ENCODE data around the gene TAPBPL. TPM values are rescaled to one million over a fixed set of nuclear protein-coding genes. Genes with fewer than 3 reads are reported as not detected.
A peak's percentile ranks its signal among the peaks of the same experiment; 100 is the strongest.

TAPBPL gene
- total and polyA plus RNA-seq, 2 of the 13 experiments (the other 11 are each of a cell fraction or from before 2014, with no cell fraction given) = 10.0 to 14.5 TPM

GRCh38 chr12:6492838-6493496, 41.1 kb downstream of the TAPBPL start, which contains the start of gene MRPL51 (continued):
- TF ChIP-seq NR0B2 (CRISPR knock-in tag; IDR thresholded peaks at IDR 0.05) (no peak), ZGPAT (CRISPR knock-in tag; IDR thresholded peaks at IDR 0.05) (peak; percentile 53), SP1 (IDR thresholded peaks at IDR 0.05) (no peak), SP1 (CRISPR knock-in tag; IDR thresholded peaks at IDR 0.05) (peak; percentile 82), ZNF660 (CRISPR knock-in tag; IDR thresholded peaks at IDR 0.05; ENCODE audit: borderline replicate concordance, low read depth) (no peak), ZMYM2 (CRISPR knock-in tag; IDR thresholded peaks at IDR 0.05) (no peak), PRPF4 (IDR thresholded peaks at IDR 0.05; ENCODE audit: low read depth, low read length, poor library complexity, severe bottlenecking) (no peak), YEATS2 (CRISPR knock-in tag; IDR thresholded peaks at IDR 0.05; ENCODE audit: borderline replicate concordance) (peak; percentile 86), GABPA (IDR thresholded peaks at IDR 0.05; ENCODE audit: low read depth, low read length) (peak; percentile 96), GABPA (CRISPR knock-in tag; IDR thresholded peaks at IDR 0.05; ENCODE audit: low read depth) (peak; percentile 97), MYC (CRISPR knock-in tag; IDR thresholded peaks at IDR 0.05; ENCODE audit: borderline replicate concordance) (no peak), HHEX (CRISPR knock-in tag; IDR thresholded peaks at IDR 0.05) (no peak), ZNF775 (CRISPR knock-in tag; IDR thresholded peaks at IDR 0.05; ENCODE audit: borderline replicate concordance) (no peak), RXRB (CRISPR knock-in tag; IDR thresholded peaks at IDR 0.05; ENCODE audit: borderline replicate concordance) (0 out of 2 replicates have a peak, but pooled peaks have one; percentile 49)
- TF ChIP-seq, protein P1, sequence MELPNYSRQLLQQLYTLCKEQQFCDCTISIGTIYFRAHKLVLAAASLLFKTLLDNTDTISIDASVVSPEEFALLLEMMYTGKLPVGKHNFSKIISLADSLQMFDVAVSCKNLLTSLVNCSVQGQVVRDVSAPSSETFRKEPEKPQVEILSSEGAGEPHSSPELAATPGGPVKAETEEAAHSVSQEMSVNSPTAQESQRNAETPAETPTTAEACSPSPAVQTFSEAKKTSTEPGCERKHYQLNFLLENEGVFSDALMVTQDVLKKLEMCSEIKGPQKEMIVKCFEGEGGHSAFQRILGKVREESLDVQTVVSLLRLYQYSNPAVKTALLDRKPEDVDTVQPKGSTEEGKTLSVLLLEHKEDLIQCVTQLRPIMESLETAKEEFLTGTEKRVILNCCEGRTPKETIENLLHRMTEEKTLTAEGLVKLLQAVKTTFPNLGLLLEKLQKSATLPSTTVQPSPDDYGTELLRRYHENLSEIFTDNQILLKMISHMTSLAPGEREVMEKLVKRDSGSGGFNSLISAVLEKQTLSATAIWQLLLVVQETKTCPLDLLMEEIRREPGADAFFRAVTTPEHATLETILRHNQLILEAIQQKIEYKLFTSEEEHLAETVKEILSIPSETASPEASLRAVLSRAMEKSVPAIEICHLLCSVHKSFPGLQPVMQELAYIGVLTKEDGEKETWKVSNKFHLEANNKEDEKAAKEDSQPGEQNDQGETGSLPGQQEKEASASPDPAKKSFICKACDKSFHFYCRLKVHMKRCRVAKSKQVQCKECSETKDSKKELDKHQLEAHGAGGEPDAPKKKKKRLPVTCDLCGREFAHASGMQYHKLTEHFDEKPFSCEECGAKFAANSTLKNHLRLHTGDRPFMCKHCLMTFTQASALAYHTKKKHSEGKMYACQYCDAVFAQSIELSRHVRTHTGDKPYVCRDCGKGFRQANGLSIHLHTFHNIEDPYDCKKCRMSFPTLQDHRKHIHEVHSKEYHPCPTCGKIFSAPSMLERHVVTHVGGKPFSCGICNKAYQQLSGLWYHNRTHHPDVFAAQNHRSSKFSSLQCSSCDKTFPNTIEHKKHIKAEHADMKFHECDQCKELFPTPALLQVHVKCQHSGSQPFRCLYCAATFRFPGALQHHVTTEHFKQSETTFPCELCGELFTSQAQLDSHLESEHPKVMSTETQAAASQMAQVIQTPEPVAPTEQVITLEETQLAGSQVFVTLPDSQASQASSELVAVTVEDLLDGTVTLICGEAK (IDR thresholded peaks at IDR 0.05) = peak; percentile 85
- TF ChIP-seq, protein P1 (CRISPR knock-in tag; IDR thresholded peaks at IDR 0.05) = peak; percentile 41; the same call in 1 of the 2 replicates
- TF ChIP-seq, protein P2, sequence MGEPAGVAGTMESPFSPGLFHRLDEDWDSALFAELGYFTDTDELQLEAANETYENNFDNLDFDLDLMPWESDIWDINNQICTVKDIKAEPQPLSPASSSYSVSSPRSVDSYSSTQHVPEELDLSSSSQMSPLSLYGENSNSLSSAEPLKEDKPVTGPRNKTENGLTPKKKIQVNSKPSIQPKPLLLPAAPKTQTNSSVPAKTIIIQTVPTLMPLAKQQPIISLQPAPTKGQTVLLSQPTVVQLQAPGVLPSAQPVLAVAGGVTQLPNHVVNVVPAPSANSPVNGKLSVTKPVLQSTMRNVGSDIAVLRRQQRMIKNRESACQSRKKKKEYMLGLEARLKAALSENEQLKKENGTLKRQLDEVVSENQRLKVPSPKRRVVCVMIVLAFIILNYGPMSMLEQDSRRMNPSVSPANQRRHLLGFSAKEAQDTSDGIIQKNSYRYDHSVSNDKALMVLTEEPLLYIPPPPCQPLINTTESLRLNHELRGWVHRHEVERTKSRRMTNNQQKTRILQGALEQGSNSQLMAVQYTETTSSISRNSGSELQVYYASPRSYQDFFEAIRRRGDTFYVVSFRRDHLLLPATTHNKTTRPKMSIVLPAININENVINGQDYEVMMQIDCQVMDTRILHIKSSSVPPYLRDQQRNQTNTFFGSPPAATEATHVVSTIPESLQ (CRISPR knock-in tag; conservative IDR thresholded peaks at IDR 0.05) = no peak

All from HepG2 (cell line).